GM06990 (cell line): ENCODE results near the gene ELOA.

Experiments
- DNase-seq: peaks from one replicate; pipeline ENCODE4 v3.0.0-alpha.2; 2011; ENCODE audit not compliant: insufficient read length; ENCODE audit errors: extremely low read depth
- H3K27me3 ChIP-seq: replicated peaks from 2 replicates; pipeline ENCODE4 v1.6.0; 2011; ENCODE audit warnings: low read length; ENCODE audit not compliant: control insufficient read depth, insufficient read depth
- H3K36me3 ChIP-seq: 2 replicates; pipeline ENCODE4 v1.5.1; 2011; ENCODE audit warnings: low read length; ENCODE audit not compliant: control insufficient read depth, insufficient read depth
- H3K4me3 ChIP-seq: replicated peaks from 2 replicates; pipeline ENCODE4 v1.5.1; 2011; ENCODE audit warnings: low read depth, mild to moderate bottlenecking, control low read depth, low read length
- TF ChIP-seq, protein P1 (sequence below): IDR thresholded peaks from 2 replicates; pipeline ENCODE4 v1.5.1; 2011; ENCODE audit warnings: low read length, control low read depth, mild to moderate bottlenecking, inconsistent platforms; ENCODE audit not compliant: insufficient read depth, poor library complexity, severe bottlenecking

Gene ELOA

DNA sequence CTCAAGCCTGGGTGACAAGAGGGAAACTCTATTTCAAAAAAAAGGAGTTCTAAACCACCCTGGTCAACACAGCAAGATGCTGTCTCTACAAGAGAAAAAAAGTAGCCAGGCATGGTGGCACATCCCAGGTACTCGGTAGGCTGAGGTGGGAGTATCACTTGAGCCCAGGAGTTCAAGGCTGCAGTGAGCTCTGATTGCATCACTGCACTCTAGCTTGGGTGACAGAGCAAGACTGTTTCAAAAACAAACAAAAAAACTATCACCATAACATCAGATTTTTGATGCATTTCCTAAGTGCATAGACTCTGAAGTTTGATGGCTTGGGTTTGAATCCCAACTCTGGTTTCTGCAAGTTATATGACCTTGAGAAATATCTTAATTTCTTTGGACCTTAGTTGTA lies 9.6 kb downstream of the ELOA start:
- Histone ChIP-seq H3K36me3 (peaks cover 41% of the 10 kb centered on the region), H3K27me3 (no peaks in the 10 kb centered on the region), H3K4me3 (no peak overlapping the region)
- TF ChIP-seq, protein P1, sequence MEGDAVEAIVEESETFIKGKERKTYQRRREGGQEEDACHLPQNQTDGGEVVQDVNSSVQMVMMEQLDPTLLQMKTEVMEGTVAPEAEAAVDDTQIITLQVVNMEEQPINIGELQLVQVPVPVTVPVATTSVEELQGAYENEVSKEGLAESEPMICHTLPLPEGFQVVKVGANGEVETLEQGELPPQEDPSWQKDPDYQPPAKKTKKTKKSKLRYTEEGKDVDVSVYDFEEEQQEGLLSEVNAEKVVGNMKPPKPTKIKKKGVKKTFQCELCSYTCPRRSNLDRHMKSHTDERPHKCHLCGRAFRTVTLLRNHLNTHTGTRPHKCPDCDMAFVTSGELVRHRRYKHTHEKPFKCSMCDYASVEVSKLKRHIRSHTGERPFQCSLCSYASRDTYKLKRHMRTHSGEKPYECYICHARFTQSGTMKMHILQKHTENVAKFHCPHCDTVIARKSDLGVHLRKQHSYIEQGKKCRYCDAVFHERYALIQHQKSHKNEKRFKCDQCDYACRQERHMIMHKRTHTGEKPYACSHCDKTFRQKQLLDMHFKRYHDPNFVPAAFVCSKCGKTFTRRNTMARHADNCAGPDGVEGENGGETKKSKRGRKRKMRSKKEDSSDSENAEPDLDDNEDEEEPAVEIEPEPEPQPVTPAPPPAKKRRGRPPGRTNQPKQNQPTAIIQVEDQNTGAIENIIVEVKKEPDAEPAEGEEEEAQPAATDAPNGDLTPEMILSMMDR = no peak
- no peak for DNase-seq

DNA sequence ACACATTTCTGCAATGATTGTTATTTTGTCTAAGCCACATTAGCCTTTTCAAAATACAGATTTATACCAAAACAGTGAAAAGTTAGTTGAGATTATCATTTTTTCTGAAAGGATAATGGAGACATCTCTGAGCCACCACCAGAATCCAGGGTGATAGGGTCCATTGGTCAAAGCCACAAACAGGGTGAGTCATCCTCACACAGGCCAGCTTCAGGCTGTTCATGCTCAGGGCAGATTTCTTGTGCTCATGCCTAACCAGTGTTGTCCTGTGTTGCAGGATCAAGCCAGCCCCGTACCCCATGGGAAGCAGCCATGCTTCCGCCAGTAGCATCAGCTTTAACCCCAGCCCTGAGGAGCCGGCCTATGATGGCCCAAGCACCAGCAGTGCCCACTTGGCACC lies 13.4 kb downstream of the ELOA start:
- Histone ChIP-seq H3K4me3 (no peak overlapping the region), H3K36me3 (peaks cover 49% of the 10 kb centered on the region), H3K27me3 (no peaks in the 10 kb centered on the region)
- no peak for DNase-seq
- TF ChIP-seq, protein P1 = no peak

DNA sequence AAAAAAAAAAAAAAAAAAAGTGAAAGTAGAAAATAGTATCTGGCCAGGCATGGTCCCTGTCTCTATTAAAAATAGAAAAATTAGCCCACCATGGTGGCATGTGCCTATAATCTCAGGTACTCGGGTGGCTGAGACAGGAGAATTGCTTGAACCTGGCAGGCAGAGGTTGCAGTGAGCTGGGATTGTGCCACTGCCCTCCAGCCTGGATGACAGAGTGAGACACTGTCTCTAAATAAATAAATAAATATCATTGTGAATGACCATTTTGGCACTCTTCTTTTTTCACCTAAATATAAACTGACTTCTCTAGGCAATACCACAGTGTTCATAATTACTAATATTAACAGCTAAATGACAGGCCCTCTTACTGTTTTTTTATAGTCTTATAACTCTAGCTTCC lies 14.5 kb downstream of the ELOA start:
- TF ChIP-seq, protein P1 = no peak
- Histone ChIP-seq H3K4me3 (no peak overlapping the region), H3K36me3 (peaks cover 47% of the 10 kb centered on the region), H3K27me3 (no peaks in the 10 kb centered on the region)
- no peak for DNase-seq

DNA sequence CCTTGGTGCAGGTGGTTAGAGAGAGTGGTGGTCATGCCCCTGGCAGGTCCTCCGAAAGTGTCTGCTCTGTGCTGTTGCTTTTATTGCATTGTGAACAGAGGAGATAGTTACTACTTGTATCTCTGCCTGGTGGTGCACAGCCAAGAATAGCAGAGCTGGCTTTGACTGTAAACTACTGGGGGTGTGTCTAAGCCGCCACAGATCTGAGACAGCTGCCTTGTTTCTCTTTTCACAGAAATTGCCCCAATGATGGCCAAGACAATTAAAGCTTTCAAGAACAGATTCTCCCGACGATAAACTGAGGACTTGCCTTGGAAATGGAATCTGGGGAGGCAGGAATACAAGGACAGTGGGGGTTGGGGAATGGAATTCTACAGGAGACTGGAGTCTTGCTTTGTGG lies 16.0 kb downstream of the ELOA start:
- no peak for DNase-seq

DNA sequence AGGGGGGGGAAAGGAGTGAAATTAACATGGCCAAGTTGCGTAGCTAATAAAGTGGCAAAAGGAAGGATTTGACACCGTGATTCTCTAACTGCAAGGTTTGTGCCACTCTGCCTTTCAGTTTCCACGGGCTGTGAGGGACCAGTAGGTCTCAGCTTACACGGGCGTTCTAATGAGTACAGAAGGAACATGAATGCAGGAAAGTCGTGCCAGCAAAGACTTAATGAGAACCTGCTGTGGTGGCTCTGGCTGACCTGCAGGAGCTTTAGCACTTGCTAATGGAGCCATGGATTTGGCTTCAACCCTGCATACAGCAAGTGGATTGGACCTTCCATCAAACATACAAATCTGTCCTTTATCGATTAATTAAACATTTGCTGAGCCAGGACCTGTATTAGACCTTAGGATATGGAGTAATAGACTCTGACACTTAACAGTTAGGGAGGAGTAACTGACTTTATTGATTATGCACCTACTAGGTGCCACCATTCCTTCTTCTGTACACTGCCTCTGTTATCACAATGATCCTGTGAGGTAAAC lies 19.8 kb downstream of the ELOA start:
- Histone ChIP-seq H3K27me3 (no peaks in the 10 kb centered on the region), H3K4me3 (no peak overlapping the region), H3K36me3 (peaks cover 23% of the 10 kb centered on the region)
- TF ChIP-seq, protein P1 = no peak
- no peak for DNase-seq

More for the DNA sequence above, 16.0 kb downstream of the ELOA start:
- Histone ChIP-seq H3K36me3 (peaks cover 41% of the 10 kb centered on the region), H3K4me3 (no peak overlapping the region), H3K27me3 (no peaks in the 10 kb centered on the region)
- TF ChIP-seq, protein P1 = no peak

DNA sequence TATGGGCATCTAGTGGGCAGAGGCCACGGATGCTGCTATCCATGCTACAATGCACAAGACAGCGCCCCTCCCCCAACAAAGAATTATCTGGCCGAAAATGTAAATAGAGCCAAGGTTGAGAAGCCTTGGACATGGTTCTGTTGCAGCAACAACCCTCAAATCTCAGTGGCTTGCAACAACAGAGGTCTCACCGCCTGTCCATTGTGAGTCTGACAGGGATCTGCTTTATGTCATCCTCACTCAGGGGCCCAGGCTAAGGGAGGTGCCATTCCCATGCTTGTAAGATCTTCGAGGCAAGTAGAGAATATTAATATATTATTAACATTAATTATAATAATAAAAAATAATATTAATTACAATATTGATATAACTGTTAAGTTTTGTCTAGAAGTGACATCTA lies 25.5 kb downstream of the ELOA start:
- H3K27me3 ChIP-seq = no peaks in the 10 kb centered on the region
- TF ChIP-seq, protein P1 = no peak
- peaks cover 1% of the 10 kb centered on the region for H3K36me3 ChIP-seq
- no peak for DNase-seq
- H3K4me3 ChIP-seq = no peak overlapping the region
